H1 (cell line): Measurements from ENCODE around the gene ZSCAN30. TPM values are rescaled to one million over a fixed set of nuclear protein-coding genes. Genes with fewer than 3 reads are reported as not detected.

Experiments
- CBX8 ChIP-seq: fragments of 300-800, 300-1000 bp; sonication (generic); IDR thresholded peaks from 2 replicates; pipeline ENCODE4 v1.7.1; 2016; ENCODE audit warnings: low read depth, low read length, borderline replicate concordance
- KDM1A ChIP-seq: fragments of 200-600, 300-600 bp; sonication (generic); IDR thresholded peaks from 2 replicates; pipeline ENCODE4 v1.7.1; 2016; ENCODE audit warnings: mild to moderate bottlenecking, low read length, borderline replicate concordance
- SIN3A ChIP-seq, 2 experiments: IDR thresholded peaks in 1 of 2; conservative IDR thresholded peaks in 1 of 2; 2 replicates each; pipeline ENCODE4 v1.6.1; 2011 to 2012; ENCODE audit warnings: low read length in 2 of 2, improper control_type of control experiment in 1 of 2, low read depth in 1 of 2, mild to moderate bottlenecking in 1 of 2
- polyA plus RNA-seq, 7 experiments: library from polyadenylated mRNA; depleted of rRNA in 3 of 7; stranded (reverse) in 5 of 7; unstranded in 2 of 7; fragments of >200 nt in 5 of 7; fragments of 200-250 nt in 2 of 7; gene quantifications; 1 replicate in 5 of 7; 2 replicates in 1 of 7; 4 replicates in 1 of 7; pipeline versions ENCODE4 v1.2.1 to v1.2.3, GENCODE V29; 2011 to 2013; ENCODE audit warnings: missing spikeins in 2 of 7, mixed read lengths in 2 of 7
- total RNA-seq: library from RNA; stranded (reverse); fragmentation: NEBNext Ultra II Directional; extraction: Animal tissue kit (Norgen Biotek cat#: 25700); gene quantifications from 2 replicates; pipeline ENCODE4 v1.2.1, GENCODE V29; 2021

ZSCAN30 gene
- total and polyA plus RNA-seq, 2 of the 8 experiments (the other 6 are each of a cell fraction or from before 2014, with no cell fraction given) = 4.4 to 10.3 TPM

GRCh38 chr18:35311496-35311895, 21.5 kb upstream of the ZSCAN30 start (continued):
- TF ChIP-seq SIN3A (conservative IDR thresholded peaks at IDR 0.05 in 1 of 2, IDR thresholded peaks at IDR 0.05 in 1 of 2; ENCODE audit: low read depth in 1 of 2, low read length in 2 of 2) = no peak
- no peak for TF ChIP-seq KDM1A
- TF ChIP-seq CBX8 = no peak
